CD4-positive, alpha-beta T cell treated with Interleukin-21 for 1 hour (primary cell): ENCODE data around the gene NECAB2.

Experiments used
- DNase-seq: peaks from one replicate; pipeline ENCODE4 v3.0.0-alpha.2; 2020

Gene NECAB2

DNA sequence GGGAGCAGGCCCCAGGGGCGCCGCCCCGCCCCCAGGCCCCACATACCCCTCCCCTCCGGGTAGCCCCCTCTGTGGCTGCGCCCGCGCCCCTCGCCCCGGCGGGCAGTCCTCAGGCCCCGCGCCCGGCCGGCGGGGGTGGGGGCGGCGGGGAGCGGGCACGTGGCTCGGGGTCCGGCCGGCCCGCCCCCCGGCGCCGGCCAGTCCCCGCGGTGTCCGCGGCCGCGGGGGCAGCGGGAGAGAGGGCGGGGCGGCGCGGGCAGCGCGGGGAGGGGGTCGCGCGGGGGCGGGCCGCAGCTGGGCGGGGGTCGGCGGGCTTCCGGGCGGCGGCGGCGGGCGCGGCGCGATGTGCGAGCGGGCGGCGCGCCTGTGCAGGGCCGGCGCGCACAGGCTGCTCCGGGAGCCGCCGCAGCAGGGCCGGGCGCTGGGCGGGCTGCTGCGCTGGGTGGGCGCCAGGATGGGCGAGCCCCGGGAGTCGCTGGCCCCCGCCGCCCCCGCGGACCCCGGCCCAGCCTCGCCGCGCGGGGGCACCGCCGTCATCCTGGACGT lies 335 bp downstream of the NECAB2 start:
- no peak for DNase-seq

DNA sequence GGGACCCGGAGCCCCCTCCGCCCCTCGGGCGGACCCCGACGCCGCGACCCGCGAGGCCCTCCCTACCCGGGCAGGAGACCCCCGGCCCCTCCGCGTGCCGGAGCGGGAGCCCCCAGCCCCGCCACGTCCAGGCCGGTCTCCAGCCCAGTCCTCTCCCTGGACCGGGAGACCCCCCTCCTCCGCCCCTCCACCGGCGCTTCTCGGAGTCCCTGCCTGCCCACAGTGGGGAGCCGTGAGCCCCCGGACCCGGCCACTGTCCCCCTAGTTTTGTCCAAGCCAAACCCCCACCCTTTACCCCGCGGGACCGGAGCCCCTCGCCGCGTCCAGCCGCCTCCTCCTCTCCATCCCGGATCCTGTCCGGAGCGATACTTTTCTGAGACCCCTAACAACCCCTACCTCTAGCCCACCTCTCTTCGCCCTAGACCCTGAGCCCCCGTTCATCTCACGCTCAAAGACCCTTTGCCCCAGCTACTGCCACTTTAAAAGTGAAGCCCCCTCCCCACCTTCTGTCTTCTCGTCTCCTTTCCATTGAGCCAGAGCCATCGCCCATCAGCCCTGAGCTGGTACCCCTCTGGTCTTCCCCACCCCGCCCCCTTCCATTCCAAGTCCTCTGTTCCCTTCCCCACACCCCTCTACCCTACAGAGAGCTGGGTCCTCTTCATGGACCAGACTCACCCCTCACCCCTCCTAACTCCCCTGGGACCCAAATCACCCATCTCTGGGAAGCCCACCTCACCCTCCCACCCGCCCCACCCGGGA lies 1.0 kb downstream of the NECAB2 start:
- no peak for DNase-seq

DNA sequence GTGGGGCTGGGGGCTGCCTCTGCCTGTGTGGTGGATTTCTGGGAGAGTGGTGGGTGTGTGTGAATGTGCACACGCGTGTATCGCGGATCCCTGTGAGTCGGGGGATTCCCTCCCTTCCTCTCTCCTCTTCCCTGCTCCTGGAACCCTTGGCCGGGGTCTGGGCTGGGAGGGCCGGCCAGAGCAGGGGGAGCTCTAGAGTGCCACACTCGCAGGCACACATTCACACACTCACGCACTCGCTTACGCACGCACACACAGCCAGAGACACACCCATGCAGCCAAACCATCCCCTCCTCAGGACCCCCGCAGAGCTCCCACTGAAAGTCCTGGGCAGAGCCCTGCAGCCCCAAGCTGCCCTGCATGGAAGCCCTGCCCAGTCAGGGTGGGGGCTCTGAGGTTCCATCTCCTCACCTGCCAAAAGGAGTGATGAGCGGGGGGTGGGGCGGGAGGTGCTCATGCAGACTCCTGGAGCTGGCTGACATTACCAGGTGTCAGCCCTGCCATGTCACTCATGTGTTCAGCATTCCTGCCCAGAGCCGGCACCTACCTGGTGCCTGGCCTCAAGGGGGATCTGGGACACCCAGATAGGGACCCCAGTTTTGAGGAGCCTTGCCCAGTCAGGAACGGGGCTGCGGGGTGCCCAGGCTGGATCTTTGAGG lies 1.9 kb downstream of the NECAB2 start:
- no peak for DNase-seq

DNA sequence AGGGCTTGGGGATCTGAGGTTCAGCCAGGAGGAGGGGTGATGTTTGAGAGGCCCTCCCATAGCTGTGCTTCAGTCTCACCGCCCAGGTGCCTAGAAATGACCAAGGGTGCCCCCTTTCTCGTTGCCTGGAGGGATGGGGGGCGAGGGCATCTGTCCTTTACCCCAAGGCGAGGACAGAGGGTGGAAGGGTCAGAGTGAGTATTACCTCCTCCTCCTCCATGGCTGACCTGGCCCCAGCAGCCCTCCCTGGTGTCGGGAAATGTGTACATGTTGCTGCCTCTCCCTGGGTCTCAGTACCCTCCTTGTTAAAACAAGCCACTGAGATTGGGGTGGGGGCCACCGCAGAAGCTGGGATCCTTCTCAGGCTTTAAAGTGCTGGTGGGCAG lies 2.4 kb downstream of the NECAB2 start:
- no peak for DNase-seq

DNA sequence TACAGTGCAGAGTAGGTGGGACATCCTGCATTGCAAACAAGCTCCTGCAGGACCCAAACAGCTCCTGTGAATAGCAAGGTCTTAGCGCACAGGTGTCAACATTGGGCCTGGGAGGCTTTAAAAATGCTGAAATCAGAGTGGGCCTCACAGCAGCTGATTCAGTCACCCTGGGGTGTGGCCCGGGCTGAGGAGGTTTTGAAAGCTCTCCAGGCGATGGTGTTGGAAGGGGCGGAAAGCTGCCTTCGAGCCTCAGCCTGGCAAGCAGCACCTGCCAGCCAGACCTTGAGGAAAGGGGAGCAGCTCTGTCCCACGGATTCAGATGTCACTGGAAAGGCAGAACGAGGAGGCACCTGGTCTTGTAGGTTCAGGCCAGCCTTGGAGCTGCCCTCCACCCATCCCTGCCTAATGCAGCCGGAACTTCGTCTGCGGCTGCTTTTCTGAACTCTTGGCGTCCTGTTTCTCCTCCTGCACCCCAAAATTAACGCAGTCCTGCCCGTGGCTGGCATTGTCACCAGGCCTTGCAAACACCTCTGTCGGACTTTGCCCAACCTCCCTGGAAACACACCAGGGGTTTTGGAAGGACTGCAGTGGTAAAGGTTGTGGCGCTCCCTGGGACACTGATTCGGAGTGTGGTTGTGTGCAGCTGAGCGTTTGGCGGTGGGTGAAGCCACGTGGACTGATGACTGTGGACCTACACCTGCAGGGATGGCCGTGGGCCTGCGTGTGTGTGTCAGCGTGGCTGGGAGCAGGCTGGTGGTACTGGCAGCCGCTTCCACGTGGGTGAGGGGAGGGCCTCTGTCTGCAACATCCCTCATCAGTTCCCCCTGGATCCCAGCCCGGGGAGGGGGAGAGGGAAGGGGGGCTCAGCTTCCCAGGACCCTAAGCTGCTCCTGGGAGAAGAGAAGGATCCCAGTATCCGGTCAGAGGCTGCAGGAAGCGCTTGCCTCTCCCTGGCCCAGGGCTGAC lies 3.4 kb downstream of the NECAB2 start:
- DNase-seq: no peak

DNA sequence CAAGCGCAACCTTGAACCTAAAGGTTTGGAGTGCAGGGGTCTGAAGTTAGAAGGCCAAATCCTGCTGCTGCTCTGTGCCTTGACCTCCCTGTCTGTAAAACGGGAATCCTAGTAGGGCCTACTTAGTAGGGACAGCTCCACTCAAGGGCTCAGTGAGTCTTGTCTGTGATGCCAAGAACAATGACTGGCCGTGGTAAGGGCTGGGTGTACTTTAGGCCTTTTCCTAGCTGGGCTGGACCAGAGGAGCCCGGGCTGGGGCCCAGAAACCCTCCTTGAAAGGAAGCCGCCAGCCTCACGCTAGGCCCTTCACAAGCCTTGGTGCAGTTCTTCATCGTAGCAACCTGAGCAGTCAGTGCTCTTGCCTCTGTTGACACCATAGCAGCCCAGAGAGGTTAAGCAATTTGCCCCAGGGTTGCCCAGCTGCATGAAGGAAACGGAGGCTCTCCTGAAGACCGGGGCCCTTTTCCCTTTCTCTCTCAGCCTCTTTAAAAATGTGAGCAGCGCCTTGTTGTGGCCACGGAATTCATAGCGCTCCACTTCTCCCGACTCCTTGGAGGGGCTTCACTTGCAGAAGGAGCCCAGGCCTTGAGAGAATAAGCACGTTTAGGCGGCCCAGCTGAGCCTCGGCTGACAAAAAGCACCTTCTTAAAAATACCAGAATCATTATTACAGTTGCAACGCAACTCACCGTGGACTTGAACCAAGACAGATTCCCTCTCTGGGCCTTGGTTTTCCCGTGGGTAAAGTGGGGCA lies 4.4 kb downstream of the NECAB2 start:
- no peak for DNase-seq

DNA sequence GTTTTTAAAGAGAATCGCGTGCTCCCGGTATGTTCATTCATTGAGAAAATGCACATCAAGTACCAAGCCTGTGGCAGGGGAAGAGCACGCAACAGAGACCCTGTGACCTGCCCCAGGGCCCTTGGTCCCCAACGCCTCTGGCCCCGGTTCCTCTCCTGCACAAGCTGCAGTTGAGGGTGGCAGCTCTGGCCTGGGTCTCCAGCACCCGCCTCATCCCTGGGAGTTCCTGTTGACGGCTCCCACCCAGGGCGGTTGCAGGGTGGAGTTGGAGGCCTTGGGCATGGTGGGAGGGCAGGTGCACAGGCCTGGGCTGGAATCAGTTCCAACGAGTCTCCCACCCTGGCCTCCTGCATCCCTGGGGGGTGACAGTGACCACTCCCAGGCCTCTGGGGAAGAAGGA lies 5.0 kb downstream of the NECAB2 start:
- DNase-seq: no peak

DNA sequence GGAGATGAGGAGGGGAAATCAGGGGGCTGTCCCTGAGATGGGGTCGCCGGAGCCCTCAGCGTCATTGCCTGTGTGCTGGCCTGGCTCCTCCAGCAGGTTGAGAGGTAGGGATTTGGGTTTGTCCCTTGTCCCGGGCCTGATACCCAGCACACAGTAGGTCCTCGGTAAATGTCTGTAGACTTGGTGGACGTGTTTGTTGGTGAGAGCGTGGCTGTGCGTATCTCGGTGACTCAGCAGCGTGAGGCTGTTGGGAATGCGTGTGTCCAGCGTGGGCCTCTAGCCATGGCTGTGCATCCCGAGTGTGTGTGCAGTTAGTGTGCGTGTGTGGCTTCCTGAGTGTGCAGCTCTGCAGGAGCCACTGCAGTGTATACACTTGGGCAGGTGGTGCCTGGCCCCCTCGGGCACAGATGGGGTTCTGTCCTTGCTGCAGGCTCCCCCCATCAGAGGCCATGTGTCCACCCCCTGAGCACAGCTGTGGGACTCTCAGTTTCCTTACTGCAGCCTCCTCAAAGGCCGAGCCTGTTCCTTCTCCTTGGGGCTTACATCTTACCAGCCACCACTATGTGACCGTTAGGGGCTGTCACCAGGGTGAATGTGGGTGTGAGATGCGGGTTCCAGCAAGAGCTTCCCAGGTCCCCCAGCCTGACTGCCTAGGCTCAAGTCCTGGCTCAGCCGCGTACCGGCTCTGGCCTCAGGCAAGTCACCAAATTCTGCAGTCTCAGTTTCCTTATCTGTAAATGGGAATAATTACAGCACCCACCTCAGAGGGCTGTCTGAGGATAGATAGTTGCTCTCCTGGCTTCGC lies 5.7 kb downstream of the NECAB2 start:
- no peak for DNase-seq

DNA sequence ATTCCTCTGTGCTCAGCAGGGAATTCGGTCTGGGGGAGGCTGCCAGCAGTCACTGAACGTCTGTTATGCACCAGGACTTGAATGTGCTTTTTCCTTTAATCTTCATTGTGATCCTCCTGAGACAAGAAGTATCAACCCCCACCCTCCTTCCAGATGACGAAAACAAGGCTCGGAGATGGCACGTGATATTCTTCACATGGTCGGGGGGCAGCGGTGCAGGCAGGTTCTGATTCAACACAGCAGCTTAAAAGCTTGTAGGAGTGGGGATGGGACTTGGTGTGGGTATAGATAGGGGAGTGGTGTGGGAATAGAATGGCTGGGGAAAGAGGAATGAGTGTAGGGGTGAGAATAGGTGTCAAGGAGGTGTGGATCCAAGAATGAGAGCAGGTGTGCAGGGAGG lies 6.4 kb downstream of the NECAB2 start:
- no peak for DNase-seq

DNA sequence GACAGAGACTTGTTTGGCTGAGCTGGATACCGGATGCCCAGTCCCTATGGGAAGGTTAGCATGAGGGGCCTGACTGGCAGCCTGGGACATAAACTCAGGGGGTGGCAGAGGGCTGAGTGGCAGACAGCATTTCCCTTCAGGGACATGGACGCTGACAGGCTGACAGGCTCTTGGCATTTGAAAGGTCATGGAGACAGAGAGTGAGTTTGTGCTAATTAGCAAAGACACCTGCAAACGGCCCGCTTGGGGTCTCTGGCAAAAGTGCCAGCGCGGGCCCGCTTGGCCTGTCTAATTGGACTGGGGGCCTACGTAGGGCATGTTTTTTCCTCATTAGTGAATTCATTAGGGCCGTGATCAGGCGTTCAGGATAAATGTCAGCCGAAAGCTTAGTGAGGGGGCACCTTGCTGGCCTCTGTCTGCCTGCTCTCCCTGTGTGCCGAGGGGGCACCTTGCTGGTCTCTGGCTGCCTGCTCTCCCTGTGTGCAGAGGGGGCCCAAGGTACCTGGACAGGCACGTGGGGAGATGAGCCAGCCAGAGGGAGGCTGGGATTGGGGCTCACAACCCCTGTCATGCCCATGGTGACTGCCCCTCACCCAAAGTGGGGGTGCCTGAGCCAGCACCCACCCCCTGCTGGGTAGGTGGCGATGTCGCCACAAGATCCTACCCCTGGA lies 7.7 kb downstream of the NECAB2 start:
- DNase-seq: no peak

DNA sequence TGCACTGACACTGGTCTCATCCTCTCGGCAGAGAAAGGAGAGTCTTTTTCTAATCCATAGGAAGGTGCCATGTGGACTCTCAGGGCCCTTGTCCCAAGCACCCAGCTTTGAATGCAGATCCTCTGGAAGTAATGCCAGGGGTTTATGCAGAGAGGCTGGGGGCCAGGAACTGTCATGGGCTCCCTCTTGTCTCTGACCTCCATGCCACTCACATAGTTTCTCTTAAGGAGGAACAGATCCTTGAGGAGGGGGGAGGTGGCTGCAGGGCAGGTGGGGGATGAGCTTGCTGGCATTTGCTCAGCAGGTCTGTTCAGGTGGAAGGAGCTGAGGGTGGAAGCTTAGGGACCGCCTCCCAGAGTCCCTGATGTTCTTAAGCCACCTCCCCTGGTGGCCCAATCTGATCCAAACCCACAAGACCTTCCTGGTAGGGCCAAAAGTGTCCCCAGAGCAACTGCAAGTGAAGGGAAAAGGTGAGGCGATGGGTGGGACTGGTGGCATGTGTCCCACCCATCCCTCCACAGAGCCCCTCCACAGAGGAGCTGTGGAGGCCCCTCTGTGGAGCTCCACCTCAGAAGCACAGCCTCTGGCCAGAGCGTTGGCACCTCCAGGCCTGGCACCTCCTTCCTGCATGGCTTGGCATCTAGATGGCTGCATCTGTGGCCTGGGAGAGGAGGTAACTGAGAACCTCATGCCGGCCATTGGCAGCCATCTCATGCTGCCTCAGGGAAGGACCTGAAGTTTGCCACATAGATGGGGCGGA lies 9.2 kb downstream of the NECAB2 start:
- no peak for DNase-seq

DNA sequence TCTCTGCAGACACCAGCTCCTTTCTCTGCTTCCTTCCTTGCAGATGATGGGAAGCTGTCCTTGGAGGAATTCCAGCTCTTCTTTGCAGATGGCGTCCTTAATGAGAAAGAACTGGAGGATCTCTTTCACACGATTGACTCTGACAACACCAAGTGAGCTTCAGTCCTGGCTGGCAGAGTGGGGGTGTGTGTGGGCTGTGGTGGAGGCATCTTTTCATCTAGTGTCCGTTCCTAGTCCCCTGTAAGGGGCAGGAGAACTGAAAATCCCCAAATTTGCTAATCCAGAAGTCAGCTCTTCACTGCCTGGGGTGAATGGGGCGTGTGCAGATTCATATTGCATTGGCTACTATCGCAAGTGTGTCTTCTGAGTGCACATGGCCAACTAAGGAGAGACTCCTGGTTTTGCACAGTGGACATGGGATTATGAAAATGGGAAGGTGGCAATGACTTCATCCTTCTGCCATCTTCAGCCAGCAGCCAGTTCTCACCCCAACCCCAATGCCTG lies 10.4 kb downstream of the NECAB2 start:
- no peak for DNase-seq

DNA sequence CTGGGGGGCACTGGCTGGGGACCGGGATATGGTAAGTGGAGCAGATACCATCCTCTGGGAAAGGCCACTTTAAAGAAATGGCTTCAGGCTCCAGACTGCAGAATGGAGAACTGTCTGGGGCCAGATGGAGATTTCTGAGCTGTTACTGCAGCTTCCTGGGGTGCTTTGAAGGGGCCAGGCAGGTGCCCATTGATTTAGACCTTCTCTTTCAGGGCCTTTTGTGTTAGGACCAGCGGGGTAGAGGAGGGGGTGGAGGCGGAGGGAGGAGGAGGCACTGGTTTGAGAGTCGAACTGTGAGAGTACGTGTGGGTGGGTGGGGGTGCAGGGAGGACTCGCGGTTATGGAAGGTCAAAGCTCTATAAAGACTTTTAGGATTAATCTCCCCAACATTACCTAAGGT lies 11.4 kb downstream of the NECAB2 start:
- no peak for DNase-seq

DNA sequence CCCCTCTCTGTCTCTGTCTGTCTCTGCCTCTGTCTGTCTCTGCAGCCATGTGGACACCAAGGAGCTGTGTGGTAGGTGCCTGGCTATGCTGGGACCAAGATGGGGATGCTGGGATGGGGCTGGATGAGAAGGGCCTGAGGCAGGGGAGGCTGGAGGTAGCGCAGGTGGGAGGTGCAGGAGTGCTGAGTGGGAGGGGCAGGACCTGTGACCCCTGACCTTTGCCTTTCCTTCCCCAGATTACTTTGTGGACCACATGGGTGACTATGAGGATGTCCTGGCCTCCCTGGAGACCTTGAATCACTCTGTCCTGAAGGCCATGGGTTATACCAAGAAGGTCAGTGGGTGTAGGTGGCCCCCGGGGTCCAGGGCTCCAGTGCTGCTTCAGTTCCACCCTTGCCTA lies 12.8 kb downstream of the NECAB2 start:
- no peak for DNase-seq

DNA sequence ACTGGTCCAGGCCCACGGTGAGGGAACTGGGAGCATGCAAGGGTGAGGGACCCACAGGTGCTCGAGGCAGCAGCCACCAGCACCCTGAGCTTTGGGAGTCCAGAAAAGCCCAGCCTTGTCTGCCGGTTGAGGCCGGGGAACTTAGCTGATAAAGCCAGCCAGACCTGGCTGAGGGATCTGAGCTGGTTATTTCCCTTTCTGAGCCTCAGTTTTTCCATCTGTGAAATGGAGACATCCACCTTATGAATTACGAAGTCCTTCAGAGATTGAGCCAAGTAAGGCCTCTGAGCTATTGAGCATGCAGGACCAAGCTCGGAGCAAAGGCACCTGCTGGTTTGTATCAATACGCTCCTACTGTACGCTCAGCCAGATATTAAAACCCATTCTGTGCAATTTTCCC lies 13.8 kb downstream of the NECAB2 start:
- DNase-seq: no peak

DNA sequence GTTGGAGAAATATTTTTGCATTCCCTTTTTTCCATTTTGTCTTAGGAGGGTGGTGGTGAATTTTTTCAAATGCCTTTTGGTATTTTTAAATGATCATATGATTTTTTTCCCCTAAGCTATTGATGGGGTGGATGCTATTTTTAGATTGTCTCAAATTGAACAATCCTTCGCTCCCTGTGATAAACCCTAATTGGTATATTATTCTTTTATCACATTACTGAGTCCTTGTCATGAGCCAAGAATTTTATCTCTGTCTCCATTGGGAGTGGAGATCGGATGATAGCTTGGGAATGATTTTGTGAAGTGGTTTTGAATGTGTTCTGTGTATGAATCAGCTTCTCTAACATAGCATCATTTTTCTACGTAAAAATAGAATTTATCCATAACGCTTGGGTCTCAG lies 15.4 kb downstream of the NECAB2 start:
- DNase-seq: no peak

DNA sequence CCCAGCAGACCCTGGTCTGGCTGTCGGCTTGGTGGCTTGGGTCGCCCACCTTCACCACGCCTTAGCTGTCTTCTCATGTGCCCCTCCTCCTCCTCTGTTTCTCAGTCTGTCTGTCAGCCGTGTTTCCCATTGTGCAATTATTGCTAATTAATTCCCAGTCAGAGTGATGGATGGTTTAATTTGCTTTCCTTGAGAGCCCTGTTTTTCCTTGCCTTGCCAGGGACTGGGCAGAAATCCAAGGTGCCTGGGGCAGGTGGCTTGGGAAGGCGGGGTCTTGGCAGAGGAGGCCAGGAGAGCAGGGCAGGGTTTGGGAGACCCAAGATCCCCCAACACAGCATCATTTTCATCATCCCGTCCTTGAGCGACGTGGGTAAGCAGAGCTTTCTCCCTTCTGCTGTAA lies 21.3 kb downstream of the NECAB2 start:
- DNase-seq: no peak

DNA sequence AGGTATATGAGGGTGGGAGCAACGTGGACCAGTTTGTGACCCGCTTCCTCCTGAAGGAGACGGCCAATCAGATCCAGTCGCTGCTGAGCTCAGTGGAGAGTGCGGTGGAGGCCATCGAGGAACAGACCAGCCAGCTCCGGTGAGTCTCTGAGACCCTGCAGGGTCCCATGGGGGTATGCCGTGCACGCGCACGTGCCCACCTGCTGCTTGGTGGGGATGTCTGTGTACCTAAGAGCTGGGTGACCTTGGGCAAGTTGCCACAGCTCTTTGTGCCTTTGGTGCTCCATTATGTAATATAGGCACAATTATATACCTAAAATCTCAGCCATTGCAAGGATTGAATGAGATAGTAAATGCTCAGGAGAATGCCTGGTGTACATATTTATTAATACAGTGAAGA lies 22.4 kb downstream of the NECAB2 start:
- no peak for DNase-seq

DNA sequence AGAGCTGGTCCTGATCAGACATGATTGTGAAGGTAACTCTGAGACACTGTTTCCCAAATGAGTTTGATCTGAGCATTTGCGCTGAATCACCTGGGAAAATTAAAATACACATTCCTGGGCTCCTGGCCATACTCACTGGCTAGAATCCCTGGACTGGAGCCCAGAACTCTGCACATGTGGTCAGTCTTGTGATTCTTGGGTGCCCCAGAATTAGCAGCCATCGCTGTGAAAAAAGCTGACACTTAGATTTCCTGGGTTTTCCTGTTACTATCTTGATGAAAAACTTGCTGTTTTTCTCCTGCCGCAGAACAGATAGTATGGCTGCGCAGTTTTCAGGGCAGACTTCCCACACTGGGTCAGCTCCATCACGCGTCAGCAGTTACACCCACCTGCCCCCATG lies 24.6 kb downstream of the NECAB2 start:
- DNase-seq: no peak

DNA sequence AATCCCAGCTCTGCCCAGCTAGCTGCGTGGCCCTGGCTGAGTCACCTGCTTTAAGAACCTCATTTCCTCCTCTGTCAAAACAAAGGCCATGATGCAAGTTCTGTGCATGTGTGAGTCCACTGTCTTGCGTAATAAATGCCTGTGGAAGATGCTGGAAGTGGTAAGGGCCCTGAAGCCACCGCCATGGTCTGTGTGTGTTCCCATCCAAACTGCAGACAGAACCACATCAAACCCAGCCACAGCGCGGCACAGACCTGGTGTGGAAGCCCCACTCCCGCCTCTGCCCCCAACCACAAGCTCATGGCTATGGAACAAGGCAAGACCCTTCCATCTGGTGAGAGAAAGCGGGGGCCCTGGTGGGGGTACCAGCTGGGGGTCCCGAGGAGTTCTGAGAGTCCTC lies 26.0 kb downstream of the NECAB2 start:
- DNase-seq: no peak
